SHP77 (cell line): Measurements from ENCODE around the gene LIG1.
"Not testable (repeated sequence)": the region's sequence is repeated elsewhere in the genome, so short reads cannot be mapped to it uniquely, and the experiment has no call there.

Source experiments
- DNase-seq, 2 experiments: peaks; one replicate each; lab custom pipeline; 2025; lab: John Stamatoyannopoulos, UW

LIG1 gene

GRCh38 chr19:48070177-48070769 lies 99.9 kb downstream of the LIG1 start:
- DNase-seq: not testable (repeated sequence)

- no peak for DNase-seq
Measured at GRCh38 chr19:48069435-48069834, 100.7 kb downstream of the LIG1 start.
